Measurements from ENCODE around the gene KMT2C.
"Not testable (repeated sequence)": the region's sequence is repeated elsewhere in the genome, so short reads cannot be mapped to it uniquely, and the experiment has no call there.

KMT2C gene

GRCh38 chr7:152299542-152300143, 136.2 kb downstream of the KMT2C start:
- DNase-seq, result not testable (repeated sequence)

GRCh38 chr7:152292897-152293296, 142.9 kb downstream of the KMT2C start:
- no peak for DNase-seq

- DNase-seq, result not testable (repeated sequence)
Measured at GRCh38 chr7:152286972-152287371, 148.8 kb downstream of the KMT2C start.

GRCh38 chr7:152286219-152286618, 149.6 kb downstream of the KMT2C start:
- not testable (repeated sequence) for DNase-seq

GRCh38 chr7:152284998-152285397, 150.8 kb downstream of the KMT2C start:
- DNase-seq, result not testable (repeated sequence)

- not testable (repeated sequence) for DNase-seq
Measured at GRCh38 chr7:152277687-152278086, 158.1 kb downstream of the KMT2C start.

GRCh38 chr7:152270427-152270826, 165.4 kb downstream of the KMT2C start:
- DNase-seq, result not testable (repeated sequence)

- not testable (repeated sequence) for DNase-seq
Measured at GRCh38 chr7:152266859-152267258, 168.9 kb downstream of the KMT2C start.

- DNase-seq, result not testable (repeated sequence)
Measured at GRCh38 chr7:152264915-152265314, 170.9 kb downstream of the KMT2C start.

GRCh38 chr7:152262146-152262545, 173.7 kb downstream of the KMT2C start:
- not testable (repeated sequence) for DNase-seq

- not testable (repeated sequence) for DNase-seq
Measured at GRCh38 chr7:152259645-152260044, 176.2 kb downstream of the KMT2C start.

GRCh38 chr7:152247851-152248250, 188.0 kb downstream of the KMT2C start:
- not testable (repeated sequence) for DNase-seq

GRCh38 chr7:152245417-152245816, 190.4 kb downstream of the KMT2C start:
- DNase-seq, result not testable (repeated sequence)

GRCh38 chr7:152243464-152243863, 192.3 kb downstream of the KMT2C start:
- DNase-seq, result not testable (repeated sequence)

- not testable (repeated sequence) for DNase-seq
Measured at GRCh38 chr7:152241301-152241700, 194.5 kb downstream of the KMT2C start.

- DNase-seq, result not testable (repeated sequence)
Measured at GRCh38 chr7:152236306-152236705, 199.5 kb downstream of the KMT2C start.

- DNase-seq, result not testable (repeated sequence)
Measured at GRCh38 chr7:152234421-152234820, 201.4 kb downstream of the KMT2C start.

GRCh38 chr7:152231089-152231488, 204.7 kb downstream of the KMT2C start:
- DNase-seq, result no peak

- not testable (repeated sequence) for DNase-seq
Measured at GRCh38 chr7:152219556-152219955, 216.2 kb downstream of the KMT2C start.

- DNase-seq, result not testable (repeated sequence)
Measured at GRCh38 chr7:152208766-152209165, 227.0 kb downstream of the KMT2C start.

- DNase-seq, result not testable (repeated sequence)
Measured at GRCh38 chr7:152204417-152204816, 231.4 kb downstream of the KMT2C start.

GRCh38 chr7:152203095-152203494, 232.7 kb downstream of the KMT2C start:
- no peak for DNase-seq

- DNase-seq, result no peak
Measured at GRCh38 chr7:152202056-152202455, 233.7 kb downstream of the KMT2C start.

- DNase-seq, result no peak
Measured at GRCh38 chr7:152200395-152200794, 235.4 kb downstream of the KMT2C start.

GRCh38 chr7:152196391-152196790, 239.4 kb downstream of the KMT2C start:
- no peak for DNase-seq
